HepG2 (cell line): Measurements from ENCODE around the gene RAB1B. TPM values are rescaled to one million over a fixed set of nuclear protein-coding genes. Genes with fewer than 3 reads are reported as not detected.
A peak's percentile ranks its signal among the peaks of the same experiment; 100 is the strongest.

Experiments used
- ATM ChIP-seq: fragments of 450-650 bp; IDR thresholded peaks from 2 replicates; pipeline ENCODE4 v1.7.1; 2017; ENCODE audit warnings: mild to moderate bottlenecking, borderline replicate concordance
- CCDC6 ChIP-seq: sonication (generic); formaldehyde crosslinking; IDR thresholded peaks from 2 replicates; pipeline ENCODE4 v1.8.1; 2022; ENCODE audit warnings: mild to moderate bottlenecking, missing genetic modification reagents, moderate library complexity
- CREM ChIP-seq, 2 experiments: sonication (generic) in 1 of 2; formaldehyde crosslinking in 1 of 2; IDR thresholded peaks; 2 replicates each; pipeline versions ENCODE4 v1.4.0 to v1.6.1; 2016 to 2020; ENCODE audit warnings: antibody characterized with exemption in 1 of 2, mild to moderate bottlenecking in 1 of 2, missing genetic modification reagents in 1 of 2
- DZIP1 ChIP-seq: sonication (generic); formaldehyde crosslinking; IDR thresholded peaks from 2 replicates; pipeline ENCODE4 v1.5.0; 2020; ENCODE audit warnings: mild to moderate bottlenecking, missing genetic modification reagents
- KLF13 ChIP-seq: sonication (generic); formaldehyde crosslinking; IDR thresholded peaks from 2 replicates; pipeline ENCODE4 v1.4.0; 2020; ENCODE audit warnings: mild to moderate bottlenecking, missing genetic modification reagents
- KMT2A ChIP-seq: sonication (generic); formaldehyde crosslinking; IDR thresholded peaks from 2 replicates; pipeline ENCODE4 v1.4.0; 2020; ENCODE audit warnings: missing genetic modification reagents
- MAFG ChIP-seq: sonication (generic); formaldehyde crosslinking; IDR thresholded peaks from 2 replicates; pipeline ENCODE4 v1.5.1; 2020; ENCODE audit warnings: mild to moderate bottlenecking, missing genetic modification reagents
- MLXIP ChIP-seq: sonication (generic); formaldehyde crosslinking; IDR thresholded peaks from 2 replicates; pipeline ENCODE4 v1.9.0; 2021; ENCODE audit warnings: missing genetic modification reagents, borderline replicate concordance
- MTA3 ChIP-seq: sonication (generic); formaldehyde crosslinking; IDR thresholded peaks from 2 replicates; pipeline ENCODE4 v1.4.0; 2020; ENCODE audit warnings: missing genetic modification reagents
- NCOA5 ChIP-seq: sonication (generic); formaldehyde crosslinking; IDR thresholded peaks from 2 replicates; pipeline ENCODE4 v1.4.0; 2020; ENCODE audit warnings: missing genetic modification reagents
- RAD21 ChIP-seq: fragments of 450-650 bp; formaldehyde crosslinking; IDR thresholded peaks from 2 replicates; pipeline ENCODE4 v1.5.0; 2020; ENCODE audit warnings: mild to moderate bottlenecking
- RNF2 ChIP-seq: fragments of 450-650 bp; conservative IDR thresholded peaks from 2 replicates; pipeline ENCODE4 v1.6.1; 2016; ENCODE audit warnings: low read depth
- THAP8 ChIP-seq: sonication (generic); formaldehyde crosslinking; IDR thresholded peaks from 2 replicates; pipeline ENCODE4 v1.5.1; 2020; ENCODE audit warnings: missing genetic modification reagents, mild to moderate bottlenecking, borderline replicate concordance
- ZFP36 ChIP-seq: fragments of 150-350 bp; IDR thresholded peaks from 2 replicates; pipeline ENCODE4 v1.6.1; 2018; ENCODE audit warnings: borderline replicate concordance, low read length, low read depth; ENCODE audit not compliant: partially characterized antibody
- ZFP62 ChIP-seq: sonication (generic); formaldehyde crosslinking; IDR thresholded peaks from 2 replicates; pipeline ENCODE4 v1.4.0; 2020; ENCODE audit warnings: missing genetic modification reagents
- ZKSCAN5 ChIP-seq: sonication (generic); formaldehyde crosslinking; IDR thresholded peaks from 2 replicates; pipeline ENCODE4 v1.5.1; 2020; ENCODE audit warnings: mild to moderate bottlenecking, missing genetic modification reagents
- ZNF12 ChIP-seq: sonication (generic); formaldehyde crosslinking; IDR thresholded peaks from 2 replicates; pipeline ENCODE4 v1.5.0; 2020; ENCODE audit warnings: missing genetic modification reagents
- ZNF510 ChIP-seq: sonication (generic); formaldehyde crosslinking; IDR thresholded peaks from 2 replicates; pipeline ENCODE4 v1.4.0; 2020; ENCODE audit warnings: low read depth, mild to moderate bottlenecking, missing genetic modification reagents
- ZNF605 ChIP-seq: sonication (generic); formaldehyde crosslinking; IDR thresholded peaks from 2 replicates; pipeline ENCODE4 v1.8.0; 2022; ENCODE audit warnings: mild to moderate bottlenecking, missing genetic modification reagents
- ZNF629 ChIP-seq: sonication (generic); formaldehyde crosslinking; conservative IDR thresholded peaks from 2 replicates; pipeline ENCODE4 v1.5.0; 2020; ENCODE audit warnings: missing genetic modification reagents
- ZNF639 ChIP-seq: conservative IDR thresholded peaks from 2 replicates; pipeline ENCODE4 v1.6.1; 2018; ENCODE audit warnings: missing genetic modification reagents
- ZNF740 ChIP-seq: sonication (generic); formaldehyde crosslinking; IDR thresholded peaks from 2 replicates; pipeline ENCODE4 v1.4.0; 2020; ENCODE audit warnings: missing genetic modification reagents
- ZNF891 ChIP-seq: sonication (generic); formaldehyde crosslinking; IDR thresholded peaks from 2 replicates; pipeline ENCODE4 v1.5.0; 2020; ENCODE audit warnings: mild to moderate bottlenecking, missing genetic modification reagents
- polyA plus RNA-seq, 8 experiments: library from polyadenylated mRNA; depleted of rRNA in 3 of 8; stranded (reverse) in 7 of 8; unstranded in 1 of 8; fragments of >200 nt; fragmentation: Illumina TruSeq in 4 of 8; extraction: Trizol in 4 of 8; gene quantifications; 2 replicates each; pipeline versions ENCODE4 v1.2.1 to v1.2.3, GENCODE V29; 2011 to 2016; ENCODE audit warnings: low read depth in 4 of 8, missing spikeins in 1 of 8, mixed read lengths in 1 of 8; ENCODE audit not compliant: insufficient read depth in 1 of 8
- total RNA-seq, 5 experiments: library from RNA; depleted of rRNA; stranded (reverse); fragments of >200 nt; fragmentation: Illumina TruSeq; extraction: Trizol; gene quantifications; 2 replicates each; pipeline ENCODE4 v1.2.3, GENCODE V29; 2016; ENCODE audit warnings: low read depth in 1 of 5

RAB1B gene
- total and polyA plus RNA-seq, 2 of the 13 experiments (the other 11 are each of a cell fraction or from before 2014, with no cell fraction given), result 77.9 to 87.9 TPM

- peak; percentile 14; the same call in 1 of the 2 replicates for TF ChIP-seq KLF13 (CRISPR knock-in tag)
- no peak for TF ChIP-seq MLXIP (CRISPR knock-in tag)
- no peak for TF ChIP-seq MTA3 (CRISPR knock-in tag)
- no peak for TF ChIP-seq ATM
- no peak; the same call in 1 of the 2 replicates for TF ChIP-seq ZNF639 (CRISPR knock-in tag)
- no peak for TF ChIP-seq ZKSCAN5
- TF ChIP-seq ZFP36, result no peak
- TF ChIP-seq CREM (IDR thresholded peaks at IDR 0.05), result no peak
- no peak for TF ChIP-seq CREM (CRISPR knock-in tag; IDR thresholded peaks at IDR 0.05)
- TF ChIP-seq KMT2A, result peak; percentile 46; the same call in 1 of the 2 replicates
- TF ChIP-seq ZNF12, result peak; percentile 29; the same call in 1 of the 2 replicates
- TF ChIP-seq RNF2, result peak; percentile 93
- no peak for TF ChIP-seq MAFG (CRISPR knock-in tag)
- TF ChIP-seq NCOA5 (CRISPR knock-in tag), result no peak
- TF ChIP-seq RAD21 (CRISPR knock-in tag), result peak; percentile 99
- peak; percentile 75; the same call in 1 of the 2 replicates for TF ChIP-seq CCDC6
- TF ChIP-seq ZNF891, result peak; percentile 59; the same call in 1 of the 2 replicates
- TF ChIP-seq ZNF510 (CRISPR knock-in tag), result peak; percentile 89
- TF ChIP-seq ZNF740 (CRISPR knock-in tag), result no peak
- TF ChIP-seq THAP8 (CRISPR knock-in tag), result no peak
- no peak for TF ChIP-seq DZIP1 (CRISPR knock-in tag)
- TF ChIP-seq ZNF629, result no peak
- peak; percentile 72; the same call in 1 of the 2 replicates for TF ChIP-seq ZNF605 (CRISPR knock-in tag)
- TF ChIP-seq ZFP62, result no peak
Measured at GRCh38 chr11:66311965-66312548, 43.6 kb downstream of the RAB1B start (continued).
